Measurements from ENCODE around the gene DUSP10.

Gene DUSP10

DNA sequence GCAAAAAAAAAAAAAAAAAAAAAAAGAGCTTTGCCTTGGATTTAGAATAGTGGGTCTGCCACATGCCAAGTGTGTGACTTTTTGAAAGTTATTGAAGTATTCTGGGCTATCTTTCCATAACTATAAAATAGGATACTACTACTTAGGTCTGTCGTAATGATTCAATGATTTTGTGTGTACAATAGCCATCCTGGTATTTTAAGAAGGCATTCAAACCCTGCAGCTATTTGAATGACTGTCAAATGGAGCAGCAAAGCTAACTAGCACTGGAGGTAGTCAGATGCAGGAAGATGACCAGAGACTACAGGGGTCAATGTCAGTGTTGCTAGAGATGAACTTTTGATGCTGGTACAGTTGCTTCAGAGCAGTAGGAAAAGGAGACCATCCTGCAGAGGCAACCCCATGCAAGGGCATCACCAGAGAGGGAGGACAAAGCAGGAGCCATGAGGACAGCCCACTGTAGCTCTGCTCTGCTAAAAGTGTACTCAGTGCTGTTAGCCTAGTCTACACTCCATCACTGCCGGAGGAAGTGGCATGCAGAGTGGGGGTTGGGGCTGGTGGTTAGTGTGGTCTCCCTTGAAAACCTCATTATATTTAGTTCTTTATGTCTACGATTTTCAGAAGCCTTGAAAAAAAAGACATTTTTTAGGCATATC lies 29.0 kb downstream of the DUSP10 start:
- no peak for DNase-seq (ENCODE audit: low spot score)

DNA sequence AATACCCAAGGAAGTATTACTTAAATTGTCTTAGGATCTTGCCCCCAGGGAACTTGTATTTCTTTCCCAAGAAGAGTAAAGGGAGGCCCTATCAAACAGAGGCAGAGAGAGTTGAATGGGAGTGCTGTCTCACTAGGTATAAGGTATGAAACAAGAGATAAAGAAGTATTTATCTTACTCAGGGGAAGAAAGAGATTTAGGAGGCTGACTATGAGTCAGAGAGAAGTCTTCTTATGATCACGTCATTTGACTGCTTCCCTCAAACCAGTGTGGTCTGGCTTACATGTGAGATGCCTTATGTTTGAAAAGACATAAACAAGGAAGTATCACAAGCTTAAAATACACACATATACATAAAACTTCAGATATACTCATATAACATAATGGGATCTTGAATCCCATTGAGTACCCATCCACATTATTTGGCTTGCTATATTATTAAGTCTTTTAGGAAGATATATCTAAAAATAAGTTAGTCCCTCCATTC lies 29.6 kb downstream of the DUSP10 start:
- DNase-seq (ENCODE audit: low spot score), result peak; percentile 49

DNA sequence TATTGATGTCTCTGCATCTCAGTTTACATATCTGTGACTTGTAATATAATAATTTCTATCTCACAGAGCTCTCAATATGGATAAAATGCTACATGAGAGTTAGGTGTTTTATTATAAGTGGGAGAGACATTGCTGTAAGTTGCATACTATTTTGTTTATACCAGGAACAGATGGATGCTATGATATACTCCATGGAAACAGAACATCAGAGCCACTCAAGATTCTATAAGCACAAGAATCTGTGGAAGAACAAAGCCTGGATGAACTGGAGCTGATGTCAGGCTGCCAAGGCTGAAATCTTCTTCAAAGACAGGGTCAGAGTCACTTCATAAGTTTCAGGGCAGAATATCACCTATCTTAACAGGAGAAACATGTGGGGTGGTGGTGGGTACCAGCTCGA lies 30.2 kb downstream of the DUSP10 start:
- DNase-seq (ENCODE audit: low spot score), result peak; percentile 29

DNA sequence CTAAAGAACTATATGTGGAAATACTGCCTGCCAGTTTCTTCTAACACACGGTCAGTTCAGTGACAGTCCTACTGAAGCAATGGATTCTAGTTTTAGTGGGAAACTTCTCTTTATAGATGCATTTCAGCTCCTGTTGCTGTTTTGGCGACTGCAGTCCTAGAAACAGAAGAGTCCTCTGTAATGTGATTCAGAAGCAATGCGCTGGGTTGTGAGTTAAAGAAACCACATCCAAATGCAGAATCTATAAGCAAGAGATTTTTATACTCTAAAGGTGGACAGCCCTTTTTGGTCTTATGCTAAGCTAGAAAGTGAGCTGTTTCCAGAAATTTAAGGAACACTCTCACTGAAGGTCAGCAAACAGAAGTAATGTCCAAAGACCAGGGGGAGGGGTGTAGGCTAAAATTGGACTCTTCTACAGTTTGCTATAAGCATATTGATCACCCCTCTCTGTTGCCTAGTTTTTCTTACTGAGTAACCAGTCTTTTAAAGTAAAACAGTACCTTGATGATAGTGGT lies 30.8 kb downstream of the DUSP10 start:
- DNase-seq (ENCODE audit: low spot score), result peak; percentile 56

DNA sequence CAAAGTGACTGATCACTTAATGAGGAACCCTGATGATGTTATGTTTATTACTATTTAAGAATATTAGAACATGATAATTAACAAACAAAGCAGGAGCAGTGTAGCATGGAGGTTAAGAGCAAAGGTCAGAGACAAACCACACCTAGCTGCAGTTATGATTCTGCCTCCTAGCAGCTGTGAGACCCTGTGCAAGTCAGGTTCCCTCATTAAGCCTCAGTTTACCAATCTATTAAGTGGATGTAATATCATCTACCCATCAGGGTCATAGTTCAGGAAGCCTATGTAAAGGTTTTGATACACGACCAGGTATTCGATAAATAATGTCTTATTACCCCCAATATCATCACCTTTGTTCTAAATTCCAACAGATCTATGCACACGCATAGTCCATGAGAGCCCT lies 32.0 kb downstream of the DUSP10 start:
- no peak for DNase-seq (ENCODE audit: low spot score)

DNA sequence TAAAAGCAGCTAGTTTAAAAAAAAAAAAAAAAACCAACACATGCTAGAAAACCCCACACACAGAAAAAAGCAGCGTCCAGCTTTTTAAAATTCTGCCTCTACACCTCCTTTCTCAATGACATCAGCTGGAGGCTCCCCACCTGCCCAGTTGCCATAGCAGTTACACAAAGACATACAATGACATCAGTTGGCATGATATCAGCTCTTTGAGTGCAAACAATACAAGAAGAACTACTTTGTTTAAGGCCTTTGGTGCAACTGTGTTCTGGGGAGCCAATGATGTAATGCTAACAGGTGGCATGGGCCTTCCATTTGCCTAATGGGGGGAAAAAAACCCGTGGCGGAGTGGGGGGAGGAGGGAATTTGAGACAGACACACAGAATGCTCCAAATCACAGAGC lies 32.9 kb downstream of the DUSP10 start:
- peak; percentile 94 for DNase-seq (ENCODE audit: low spot score)

DNA sequence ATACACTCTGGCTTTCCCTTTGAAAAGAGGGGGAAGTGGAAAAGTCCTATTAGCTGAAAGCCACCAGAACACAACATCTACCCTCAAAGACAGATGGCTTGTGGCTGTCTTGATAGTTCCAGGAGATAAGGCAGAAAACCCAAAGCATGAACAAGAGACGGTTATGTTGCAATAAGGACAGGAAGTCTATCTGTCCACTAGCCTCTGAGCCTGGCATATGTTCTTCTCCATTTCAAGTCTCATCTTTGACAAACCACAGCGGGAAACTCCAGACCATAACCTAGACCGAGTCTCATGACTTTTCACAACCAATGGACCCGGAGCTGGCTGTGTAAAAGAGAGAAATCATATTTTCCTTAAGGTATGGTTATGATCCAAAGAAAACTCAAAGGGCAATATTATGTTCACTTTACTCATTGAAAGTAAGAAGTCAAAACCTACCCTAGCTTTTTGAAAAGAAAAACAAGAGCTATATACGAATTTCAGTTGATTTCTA lies 33.8 kb downstream of the DUSP10 start:
- peak; percentile 83 for DNase-seq (ENCODE audit: low spot score)

DNA sequence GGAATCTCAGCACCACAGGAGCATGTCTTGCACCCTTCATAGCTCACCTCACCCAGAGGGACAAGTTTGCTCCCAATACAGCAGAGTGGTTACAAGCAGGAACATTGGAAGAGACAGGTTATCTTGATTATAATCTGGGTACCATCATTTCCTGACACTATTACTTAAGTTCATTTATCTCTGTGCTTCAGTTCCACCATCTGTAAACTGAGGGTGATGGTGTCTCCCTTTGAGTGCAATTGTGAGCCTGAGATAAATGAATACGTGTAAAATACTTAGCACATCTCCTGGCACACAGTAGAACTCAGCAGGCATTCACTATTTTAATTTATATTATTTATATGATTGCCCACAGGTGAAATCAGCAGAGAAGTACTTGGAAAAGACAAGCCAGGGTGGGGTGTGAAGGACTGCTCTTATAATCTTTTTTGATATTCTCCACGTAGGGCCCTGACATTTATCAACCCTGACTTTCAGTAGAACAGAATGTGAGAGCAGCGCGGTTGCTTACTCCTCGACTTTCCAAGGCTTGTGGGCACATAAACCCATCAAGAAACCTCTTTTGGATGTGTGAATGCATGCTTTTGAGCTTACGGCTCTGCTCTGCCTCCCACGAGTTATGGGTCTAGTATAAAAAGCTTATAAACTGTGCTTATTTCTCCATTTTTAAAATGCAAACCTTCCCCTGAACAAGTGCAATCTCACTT lies 34.9 kb downstream of the DUSP10 start:
- peak; percentile 29 for DNase-seq (ENCODE audit: low spot score)

DNA sequence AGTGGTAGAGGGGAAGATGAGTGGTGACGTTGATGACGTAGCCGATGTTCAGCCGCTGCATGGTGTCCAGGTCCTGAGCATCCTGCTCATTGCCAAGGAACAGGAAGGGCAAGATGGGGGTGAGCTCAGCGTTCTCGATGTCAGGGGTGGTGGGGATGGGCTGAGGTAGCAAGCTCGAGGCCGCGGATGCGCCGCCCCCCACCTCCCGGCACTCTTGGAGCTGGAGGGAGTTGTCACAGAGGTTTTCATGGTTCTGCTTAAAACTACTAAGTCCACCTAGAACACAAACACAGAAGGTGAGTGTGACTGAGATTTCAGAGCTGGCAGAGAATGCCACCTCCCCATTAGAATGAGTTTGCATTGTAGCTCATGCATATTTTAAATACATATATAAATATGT lies 35.7 kb downstream of the DUSP10 start:
- no peak for DNase-seq (ENCODE audit: low spot score)

DNA sequence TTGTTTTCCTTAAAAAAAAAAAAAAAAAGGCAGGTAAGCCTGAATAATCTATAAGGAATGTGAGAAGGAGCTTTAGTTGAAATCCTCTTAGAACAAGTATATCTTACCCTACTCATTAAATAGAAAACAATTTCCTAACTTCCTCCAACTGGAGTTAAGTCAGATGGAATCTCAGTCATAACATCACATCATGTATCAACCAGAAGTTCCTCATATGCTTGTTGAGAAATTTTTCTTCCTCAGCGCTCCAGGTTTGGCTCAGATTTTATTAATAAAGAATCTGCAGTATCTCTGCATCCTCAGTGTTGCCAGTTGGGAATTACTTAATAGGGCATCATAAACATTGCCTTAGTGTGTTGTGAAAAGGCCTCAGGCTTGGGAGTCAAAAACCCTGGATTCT lies 37.6 kb downstream of the DUSP10 start:
- DNase-seq (ENCODE audit: low spot score), result no peak

DNA sequence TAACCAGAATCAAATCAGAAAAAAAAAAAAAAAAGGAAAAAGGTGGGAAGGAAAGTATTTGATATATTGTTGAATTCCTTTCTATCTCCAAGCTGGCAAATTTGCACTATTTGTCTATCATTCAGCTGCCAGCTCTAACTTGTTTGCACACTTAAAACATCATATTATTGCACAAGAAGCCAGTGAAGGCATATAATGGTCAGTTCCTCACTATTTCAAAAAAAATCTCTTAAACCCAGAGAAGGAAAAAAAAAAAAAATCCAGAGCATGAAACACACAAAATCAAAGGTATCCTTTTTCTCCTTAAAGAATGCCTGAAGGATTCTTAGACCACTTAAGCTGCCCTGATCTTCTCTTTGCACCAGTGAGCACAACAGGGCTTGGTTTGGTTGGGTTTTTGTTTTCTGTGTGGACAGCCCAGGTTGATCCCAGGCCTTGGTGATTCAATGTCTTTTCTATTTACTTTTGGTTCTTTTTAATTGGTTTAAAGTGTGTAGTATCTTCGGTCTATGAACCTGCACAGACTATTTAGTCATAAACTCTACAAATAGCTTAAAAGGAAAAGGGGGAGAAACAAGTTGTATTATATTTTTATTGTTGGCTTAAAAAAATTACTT lies 40.2 kb downstream of the DUSP10 start:
- no peak for DNase-seq (ENCODE audit: low spot score)

DNA sequence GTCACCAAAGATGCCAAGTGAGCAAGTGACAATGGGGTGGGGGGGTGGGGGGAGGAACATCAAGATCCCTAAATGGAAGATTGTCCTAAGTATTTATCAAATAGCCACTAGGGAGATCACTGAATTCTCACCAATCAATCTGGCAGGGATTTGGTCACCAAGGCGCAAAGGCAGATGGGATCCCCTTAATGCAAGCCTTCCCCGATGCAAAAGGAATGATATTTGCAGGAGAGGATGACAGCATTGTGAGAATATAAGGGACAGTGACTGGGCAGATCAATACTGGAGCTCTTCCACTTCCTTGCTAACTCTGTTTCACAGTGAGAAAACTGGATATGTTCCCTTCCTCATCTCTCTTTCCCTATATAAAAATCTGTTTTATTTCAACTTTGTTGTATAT lies 40.9 kb downstream of the DUSP10 start:
- DNase-seq (ENCODE audit: low spot score), result no peak

DNA sequence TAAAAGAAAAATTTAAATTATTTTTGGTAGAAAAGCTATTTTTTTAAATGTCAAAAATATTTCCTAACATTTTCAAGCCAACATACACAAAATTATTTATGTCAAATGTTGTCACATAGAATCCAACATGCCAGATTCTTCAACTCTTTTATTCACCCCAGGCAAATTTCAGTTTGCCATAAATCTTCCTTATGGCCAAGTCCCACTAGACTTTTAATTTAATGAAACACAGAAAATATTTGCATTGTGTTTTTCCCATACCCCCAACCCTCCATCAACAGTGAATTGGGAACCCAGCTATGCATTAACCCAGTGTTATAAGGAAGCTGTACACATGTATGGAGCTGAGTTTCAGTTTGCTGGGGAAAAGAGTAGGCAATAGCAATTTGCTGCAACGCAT lies 41.4 kb downstream of the DUSP10 start:
- no peak for DNase-seq (ENCODE audit: low spot score)

DNA sequence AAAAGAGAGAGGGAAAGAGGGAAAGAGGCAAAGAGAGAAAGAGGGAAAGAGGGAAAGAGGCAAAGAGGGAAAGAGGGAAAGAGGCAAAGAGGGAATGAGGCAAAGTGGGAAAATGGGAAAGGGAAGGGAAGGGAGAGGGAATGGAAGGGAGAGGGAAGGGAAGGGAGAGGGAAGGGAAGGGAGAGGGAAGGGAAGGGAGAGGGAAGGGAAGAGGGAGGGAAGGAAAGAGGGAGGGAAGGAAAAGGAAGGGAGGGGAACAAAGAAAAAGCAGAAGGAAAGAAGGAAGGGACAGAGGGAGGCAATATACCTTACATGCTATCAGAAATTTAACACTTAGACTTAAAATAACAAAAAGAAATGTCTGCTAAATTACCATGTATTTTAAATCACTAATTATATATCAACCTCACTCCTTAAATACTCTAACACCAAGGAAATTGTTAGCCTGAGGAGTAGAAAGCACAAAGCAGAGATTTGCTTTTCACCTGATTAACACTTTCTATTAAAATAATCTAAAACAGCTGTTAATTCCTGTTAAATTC lies 41.8 kb downstream of the DUSP10 start:
- DNase-seq (ENCODE audit: low spot score), result no peak

DNA sequence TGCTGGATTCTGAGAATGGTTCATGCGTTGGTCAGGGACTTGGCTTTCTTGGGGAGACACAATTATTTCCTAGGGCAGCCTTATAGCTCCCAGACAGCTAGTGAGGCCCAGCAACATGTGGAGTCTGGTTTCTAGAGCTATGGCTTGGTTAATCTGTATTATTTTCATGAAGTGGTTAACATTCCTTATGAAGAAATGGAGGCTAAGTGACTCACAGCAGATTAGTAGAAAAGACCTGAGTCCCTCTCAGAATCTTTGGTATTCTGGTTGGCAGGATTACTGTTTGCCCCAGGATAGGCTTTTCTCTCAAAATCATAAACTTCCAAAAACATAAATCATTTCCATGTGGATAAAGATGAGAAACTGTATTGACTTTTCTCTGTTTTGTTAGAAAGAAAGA lies 42.3 kb downstream of the DUSP10 start:
- no peak for DNase-seq (ENCODE audit: low spot score)

DNA sequence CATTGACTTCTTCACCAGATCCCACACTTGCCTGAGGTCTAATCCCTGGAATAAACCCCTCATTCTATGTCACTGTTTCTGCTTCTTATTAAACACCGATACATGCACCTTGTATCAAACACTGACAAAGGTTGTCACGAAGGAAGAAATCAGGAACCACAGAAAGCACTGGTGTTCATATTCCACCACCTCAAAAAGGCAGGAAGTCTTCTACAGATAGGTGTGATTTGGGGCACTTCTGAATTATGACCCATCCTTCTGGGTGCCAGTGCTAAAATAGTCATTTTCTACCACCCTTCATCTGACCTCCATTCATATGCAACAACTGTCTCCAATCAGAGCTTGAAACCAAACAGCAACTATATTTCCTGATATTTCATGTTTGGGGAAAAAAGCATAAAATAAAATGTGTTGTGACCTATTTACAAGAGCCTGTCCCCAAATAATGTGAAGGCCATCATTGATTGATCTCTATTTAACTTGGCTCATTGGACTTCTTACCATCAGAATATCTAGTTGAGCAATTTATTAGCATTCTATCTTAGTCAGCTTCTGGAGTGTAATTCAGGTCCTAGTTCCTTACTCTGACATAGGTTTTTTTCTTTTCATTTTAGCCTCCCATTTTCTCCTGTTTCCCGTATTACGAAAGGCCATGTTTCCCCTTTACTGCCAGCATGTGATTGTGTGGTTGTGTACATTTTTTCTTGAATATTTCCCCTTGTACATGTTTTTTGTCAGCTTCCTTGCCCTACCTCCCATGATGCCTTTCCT lies 43.1 kb downstream of the DUSP10 start:
- no peak for DNase-seq (ENCODE audit: low spot score)

DNA sequence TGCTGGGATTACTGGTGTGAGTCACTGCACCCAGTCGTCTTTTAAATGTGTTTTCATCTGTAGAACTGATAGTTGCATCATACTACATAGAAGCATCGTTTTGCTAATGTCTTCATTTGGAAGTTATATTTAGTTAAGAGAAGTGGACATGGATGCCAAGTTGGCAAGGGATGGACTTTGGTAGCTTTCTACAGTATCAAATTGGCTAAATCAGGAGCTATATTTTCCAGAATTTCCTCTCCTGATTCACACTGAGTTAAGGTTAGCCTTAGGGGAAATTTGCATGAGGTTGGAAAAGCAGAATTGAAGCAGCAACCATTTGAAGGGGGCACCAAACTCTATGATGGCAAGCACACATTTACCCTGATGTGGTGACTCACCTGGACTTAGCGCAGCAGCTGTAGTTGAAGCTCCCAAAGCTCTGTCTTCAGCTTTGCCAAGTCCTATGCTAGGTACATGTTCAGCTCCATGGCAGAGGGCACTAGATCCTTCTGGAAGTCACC lies 43.9 kb downstream of the DUSP10 start:
- no peak for DNase-seq (ENCODE audit: low spot score)

DNA sequence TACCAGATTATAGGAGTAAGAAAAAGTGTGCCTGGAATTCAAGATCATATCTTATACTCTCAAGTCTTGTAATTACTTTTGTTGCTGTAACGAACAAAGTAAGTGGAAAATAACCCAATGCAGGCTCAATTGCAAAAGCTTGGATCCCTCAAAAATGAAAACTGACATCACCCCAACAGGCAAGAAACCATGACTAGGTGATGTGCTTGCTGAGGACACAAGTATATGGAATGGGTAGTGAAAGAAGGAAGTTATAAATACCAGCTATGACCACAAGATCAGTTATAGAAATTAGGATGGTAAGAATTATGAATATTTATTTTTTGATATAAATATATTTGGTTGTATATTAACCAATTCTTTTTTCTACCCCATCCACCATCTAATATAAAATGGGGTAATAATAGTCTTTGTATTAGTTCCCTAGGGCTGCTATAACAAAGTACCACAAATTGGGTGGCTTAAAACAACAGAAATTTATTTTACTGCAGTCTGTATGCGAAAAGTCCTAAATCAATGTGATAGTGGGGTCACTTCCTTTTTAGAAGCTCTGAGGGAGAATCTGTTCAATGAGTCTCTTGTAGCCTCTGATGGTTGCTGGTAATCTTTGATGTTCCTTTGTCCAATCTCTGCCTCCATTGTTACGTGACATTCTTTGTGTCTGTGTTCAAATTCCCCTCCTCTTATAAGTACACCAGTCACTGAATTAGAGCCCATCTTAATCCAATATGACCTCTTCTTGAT lies 45.0 kb downstream of the DUSP10 start:
- no peak for DNase-seq (ENCODE audit: low spot score)

DNA sequence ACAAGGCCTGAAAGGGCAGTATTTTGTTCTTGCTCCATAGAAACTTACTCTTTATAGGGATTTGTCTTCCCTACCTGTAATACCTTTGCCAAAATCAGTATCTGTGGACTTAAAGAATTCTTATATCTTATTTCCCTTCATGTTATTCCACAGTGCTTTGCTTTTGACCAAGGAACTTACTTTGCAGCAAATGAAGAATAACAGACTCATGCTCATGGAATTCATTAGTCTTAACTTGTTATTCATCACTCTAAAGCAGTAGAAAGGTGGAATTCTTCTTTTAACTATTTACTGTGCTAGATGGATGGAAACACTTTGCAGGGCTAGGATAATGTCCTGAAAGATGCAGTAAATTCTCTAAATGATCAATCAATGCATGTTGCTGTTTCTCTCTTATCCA lies 45.9 kb downstream of the DUSP10 start:
- DNase-seq (ENCODE audit: low spot score), result no peak

DNA sequence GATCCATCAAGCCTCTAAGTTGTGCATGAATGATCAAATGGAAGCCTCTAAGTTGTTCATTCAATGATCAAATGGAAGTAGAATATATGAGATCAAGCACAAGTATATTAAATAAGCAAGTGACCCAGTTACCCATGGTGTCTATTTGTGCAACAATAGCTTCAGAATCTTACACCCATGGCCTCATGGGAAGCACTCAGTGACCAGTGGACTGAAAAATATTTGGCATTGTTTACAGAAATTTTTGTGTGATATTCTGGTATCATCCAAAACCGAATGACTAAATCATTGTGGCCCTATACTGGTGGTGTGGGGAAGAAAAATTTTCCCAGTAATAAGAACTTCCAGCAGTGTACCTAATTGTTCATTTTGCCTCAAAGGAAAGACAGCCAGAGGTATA lies 46.6 kb downstream of the DUSP10 start:
- no peak for DNase-seq (ENCODE audit: low spot score)

DNA sequence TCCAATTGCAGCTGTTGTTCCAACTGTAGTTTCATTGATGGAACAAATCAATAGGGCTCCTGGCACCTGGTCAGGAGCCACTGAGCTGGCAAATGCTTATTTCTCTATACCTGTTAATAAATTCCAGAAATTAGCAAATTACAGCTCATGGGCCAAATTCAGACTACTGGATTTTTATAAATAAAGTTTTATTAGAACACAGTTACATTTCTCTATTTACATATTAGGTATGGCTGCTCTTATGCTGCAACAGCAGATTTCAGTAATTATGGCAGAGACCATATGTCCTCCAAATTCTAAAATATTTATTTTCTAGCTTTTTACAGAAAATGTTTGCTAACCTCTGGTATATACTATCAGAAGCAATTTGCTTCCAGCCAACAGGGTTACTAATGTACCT lies 47.8 kb downstream of the DUSP10 start:
- no peak for DNase-seq (ENCODE audit: low spot score)

All from globus pallidus (tissue), 1 donor.